Liver (tissue), 9 donors: ENCODE measurements around the gene IQCK. TPM values are rescaled to one million over a fixed set of nuclear protein-coding genes. Genes with fewer than 3 reads are reported as not detected.

Experiments
- DNase-seq: peaks from one replicate; pipeline ENCODE4 v3.0.0-alpha.2; 2017; ENCODE audit warnings: low spot score
- H3K27ac ChIP-seq, 2 donors: one replicate each; pipeline ENCODE4 v1.7.0; 2013; ENCODE audit warnings: inconsistent platforms in 2 of 2, low read length in 2 of 2, control low read depth in 1 of 2, low read depth in 1 of 2, mild to moderate bottlenecking in 1 of 2
- H3K27me3 ChIP-seq, 4 donors: one replicate each; pipeline versions ENCODE4 v1.6.1 to v1.7.0; 2013; ENCODE audit warnings: low read length in 3 of 4, inconsistent platforms in 1 of 4, mild to moderate bottlenecking in 1 of 4, moderate library complexity in 1 of 4; ENCODE audit not compliant: control insufficient read depth in 4 of 4, insufficient read depth in 4 of 4
- H3K36me3 ChIP-seq, 4 donors: one replicate each; pipeline versions ENCODE4 v1.6.1 to v1.7.0; 2013; ENCODE audit warnings: low read length in 3 of 4, mild to moderate bottlenecking in 3 of 4, low read depth in 1 of 4, moderate library complexity in 1 of 4; ENCODE audit not compliant: control insufficient read depth in 4 of 4, insufficient read depth in 3 of 4
- H3K4me1 ChIP-seq, 4 donors: one replicate each; pipeline versions ENCODE4 v1.6.1 to v1.7.0; 2013; ENCODE audit warnings: low read length in 3 of 4, mild to moderate bottlenecking in 3 of 4, moderate library complexity in 1 of 4; ENCODE audit not compliant: control insufficient read depth in 4 of 4, insufficient read depth in 4 of 4
- H3K4me3 ChIP-seq, 3 donors: one replicate each; pipeline versions ENCODE4 v1.6.1 to v1.7.0; 2013; ENCODE audit warnings: low read length in 3 of 3, control low read depth in 1 of 3, low read depth in 1 of 3, mild to moderate bottlenecking in 1 of 3
- H3K9ac ChIP-seq, 2 donors: one replicate each; pipeline ENCODE4 v1.7.0; 2013; ENCODE audit warnings: low read length in 2 of 2, mild to moderate bottlenecking in 2 of 2, moderate library complexity in 2 of 2, control low read depth in 1 of 2, low read depth in 1 of 2
- H3K9me3 ChIP-seq, 4 donors: one replicate each; pipeline versions ENCODE4 v1.6.1 to v1.7.0; 2013; ENCODE audit warnings: low read length in 3 of 4; ENCODE audit not compliant: control insufficient read depth in 4 of 4
- ATF3 ChIP-seq: IDR thresholded peaks from 2 replicates; pipeline ENCODE4 v1.6.1; 2016; ENCODE audit warnings: antibody characterized with exemption
- EGR1 ChIP-seq, 2 donors: IDR thresholded peaks; 2 replicates each; pipeline ENCODE4 v1.6.1; 2016 to 2018; ENCODE audit warnings: antibody characterized with exemption in 2 of 2, low read depth in 2 of 2
- FOXA1 ChIP-seq: IDR thresholded peaks from 2 replicates; pipeline ENCODE4 v1.6.1; 2016; ENCODE audit warnings: antibody characterized with exemption
- FOXA2 ChIP-seq: IDR thresholded peaks from 2 replicates; pipeline ENCODE4 v1.6.1; 2016; ENCODE audit warnings: antibody characterized with exemption
- GABPA ChIP-seq, 2 donors: IDR thresholded peaks in 1 of 2; conservative IDR thresholded peaks in 1 of 2; 2 replicates each; pipeline ENCODE4 v1.6.1; 2016; ENCODE audit warnings: antibody characterized with exemption in 2 of 2, mild to moderate bottlenecking in 1 of 2, moderate library complexity in 1 of 2
- HNF4A ChIP-seq, 2 donors: conservative IDR thresholded peaks; 2 replicates each; pipeline ENCODE4 v1.6.1; 2016; ENCODE audit warnings: antibody characterized with exemption in 2 of 2, mild to moderate bottlenecking in 2 of 2
- HNF4G ChIP-seq: IDR thresholded peaks from 2 replicates; pipeline ENCODE4 v1.6.1; 2016; ENCODE audit warnings: antibody characterized with exemption
- JUND ChIP-seq, 2 donors: IDR thresholded peaks; 2 replicates each; pipeline ENCODE4 v1.6.1; 2016; ENCODE audit warnings: antibody characterized with exemption in 2 of 2
- MAX ChIP-seq: IDR thresholded peaks from 2 replicates; pipeline ENCODE4 v1.6.1; 2016; ENCODE audit warnings: antibody characterized with exemption
- NR2F2 ChIP-seq: IDR thresholded peaks from 2 replicates; pipeline ENCODE4 v1.6.1; 2016; ENCODE audit warnings: antibody characterized with exemption
- RAD21 ChIP-seq, 2 donors: IDR thresholded peaks; 2 replicates each; pipeline ENCODE4 v1.6.1; 2016; ENCODE audit warnings: antibody characterized with exemption in 2 of 2, mild to moderate bottlenecking in 2 of 2
- REST ChIP-seq: IDR thresholded peaks from 2 replicates; pipeline ENCODE4 v1.6.1; 2016; ENCODE audit warnings: antibody characterized with exemption, mild to moderate bottlenecking
- RXRA ChIP-seq, 2 donors: IDR thresholded peaks; 2 replicates each; pipeline ENCODE4 v1.6.1; 2017 to 2018; ENCODE audit warnings: antibody characterized with exemption in 2 of 2, mild to moderate bottlenecking in 1 of 2
- SP1 ChIP-seq: IDR thresholded peaks from 2 replicates; pipeline ENCODE4 v1.6.1; 2018; ENCODE audit warnings: antibody characterized with exemption, mild to moderate bottlenecking
- TAF1 ChIP-seq: conservative IDR thresholded peaks from 2 replicates; pipeline ENCODE4 v1.6.1; 2016; ENCODE audit warnings: antibody characterized with exemption, mild to moderate bottlenecking
- YY1 ChIP-seq: IDR thresholded peaks from 2 replicates; pipeline ENCODE4 v1.6.1; 2016; ENCODE audit warnings: antibody characterized with exemption, mild to moderate bottlenecking
- ZBTB33 ChIP-seq: IDR thresholded peaks from 2 replicates; pipeline ENCODE4 v1.6.1; 2016; ENCODE audit warnings: antibody characterized with exemption
- WGBS: extraction: QIAGEN DNeasy Blood & Tissue Kit; methylation state at CpG from one replicate; pipeline ENCODE4 v1.1.7; 2013; 5-methylcytosine and 5-hydroxymethylcytosine counted together
- polyA plus RNA-seq, 2 donors: library from polyadenylated mRNA; stranded (reverse) in 1 of 2; unstranded in 1 of 2; fragments of 200-250 nt in 1 of 2; fragments of >200 nt in 1 of 2; fragmentation: Nextera tagmentation in 1 of 2; extraction: Ambion mirVana in 1 of 2; gene quantifications; one replicate each; pipeline versions ENCODE4 v1.2.1 to v1.2.3, GENCODE V29; 2013 to 2015
- total RNA-seq, 2 donors: library from RNA; depleted of rRNA; stranded (reverse); fragments of >200 nt; gene quantifications; one replicate each; pipeline ENCODE4 v1.2.3, GENCODE V29; 2014
- donor health status: healthy.
- donor health status: healthy.
- donor health status: healthy.
- donor health status: healthy.
- donor health status: healthy.

The IQCK gene
- total and polyA plus RNA-seq, 4 donors, result 2.1 to 4.4 (median 2.9) TPM

GRCh38 chr16:19881783-19882182 lies 163.7 kb downstream of the IQCK start:
- no peak for DNase-seq
- peaks cover 9 to 30% (median 22%) of the 10 kb centered on the region in 4 donors for H3K4me1 ChIP-seq
- no peak overlapping the region for H3K9ac ChIP-seq
- H3K36me3 ChIP-seq, result no peaks in the 10 kb centered on the region
- H3K9me3 ChIP-seq, result no peaks in the 10 kb centered on the region
- WGBS, result 72% methylated on average over 6 of the region's 6 CpGs
- no peak overlapping the region for H3K27ac ChIP-seq
- no peak for TF ChIP-seq SP1
- no peak for TF ChIP-seq MAX
- no peak for TF ChIP-seq YY1
- no peak for TF ChIP-seq HNF4A (conservative IDR thresholded peaks at IDR 0.05)
- no peak for TF ChIP-seq EGR1 (IDR thresholded peaks at IDR 0.05; ENCODE audit: low read depth in 2 of 2)
- no peak for TF ChIP-seq HNF4G
- no peaks in the 10 kb centered on the region for H3K27me3 ChIP-seq
- H3K4me3 ChIP-seq, result no peak overlapping the region

GRCh38 chr16:19882186-19882585 lies 164.1 kb downstream of the IQCK start:
- 59% methylated on average over 9 of the region's 9 CpGs for WGBS
- Histone ChIP-seq H3K9me3 (no peaks in the 10 kb centered on the region), H3K9ac (no peak overlapping the region), H3K27ac (no peak overlapping the region), H3K4me3 (no peak overlapping the region), H3K36me3 (no peaks in the 10 kb centered on the region), H3K27me3 (no peaks in the 10 kb centered on the region), H3K4me1 (peaks cover 9 to 30% (median 22%) of the 10 kb centered on the region in 4 donors)
- TF ChIP-seq HNF4G, result no peak
- no peak for TF ChIP-seq MAX
- no peak for TF ChIP-seq REST
- TF ChIP-seq EGR1 (IDR thresholded peaks at IDR 0.05; ENCODE audit: low read depth in 2 of 2), result no peak
- no peak for TF ChIP-seq FOXA2
- no peak for DNase-seq

GRCh38 chr16:19882646-19883045 lies 164.6 kb downstream of the IQCK start:
- Histone ChIP-seq H3K36me3 (no peaks in the 10 kb centered on the region), H3K27ac (no peak overlapping the region), H3K4me1 (peaks cover 9 to 30% (median 22%) of the 10 kb centered on the region in 4 donors), H3K27me3 (no peaks in the 10 kb centered on the region), H3K4me3 (no peak overlapping the region), H3K9me3 (no peaks in the 10 kb centered on the region), H3K9ac (no peak overlapping the region)
- WGBS, result 66% methylated on average over 3 of the region's 3 CpGs
- DNase-seq, result no peak
- TF ChIP-seq REST (no peak), SP1 (no peak), YY1 (no peak), EGR1 (IDR thresholded peaks at IDR 0.05; ENCODE audit: low read depth in 2 of 2) (no peak), NR2F2 (no peak), TAF1 (no peak), ZBTB33 (no peak), MAX (no peak), FOXA1 (no peak), RAD21 (IDR thresholded peaks at IDR 0.05) (no peak), JUND (IDR thresholded peaks at IDR 0.05) (no peak), HNF4G (no peak), FOXA2 (no peak), ATF3 (no peak), GABPA (IDR thresholded peaks at IDR 0.05 in 1 of 2, conservative IDR thresholded peaks at IDR 0.05 in 1 of 2) (no peak), HNF4A (conservative IDR thresholded peaks at IDR 0.05) (no peak), RXRA (IDR thresholded peaks at IDR 0.05) (no peak)
